ENCODE measurements around the gene SERPINB1.

DNA sequence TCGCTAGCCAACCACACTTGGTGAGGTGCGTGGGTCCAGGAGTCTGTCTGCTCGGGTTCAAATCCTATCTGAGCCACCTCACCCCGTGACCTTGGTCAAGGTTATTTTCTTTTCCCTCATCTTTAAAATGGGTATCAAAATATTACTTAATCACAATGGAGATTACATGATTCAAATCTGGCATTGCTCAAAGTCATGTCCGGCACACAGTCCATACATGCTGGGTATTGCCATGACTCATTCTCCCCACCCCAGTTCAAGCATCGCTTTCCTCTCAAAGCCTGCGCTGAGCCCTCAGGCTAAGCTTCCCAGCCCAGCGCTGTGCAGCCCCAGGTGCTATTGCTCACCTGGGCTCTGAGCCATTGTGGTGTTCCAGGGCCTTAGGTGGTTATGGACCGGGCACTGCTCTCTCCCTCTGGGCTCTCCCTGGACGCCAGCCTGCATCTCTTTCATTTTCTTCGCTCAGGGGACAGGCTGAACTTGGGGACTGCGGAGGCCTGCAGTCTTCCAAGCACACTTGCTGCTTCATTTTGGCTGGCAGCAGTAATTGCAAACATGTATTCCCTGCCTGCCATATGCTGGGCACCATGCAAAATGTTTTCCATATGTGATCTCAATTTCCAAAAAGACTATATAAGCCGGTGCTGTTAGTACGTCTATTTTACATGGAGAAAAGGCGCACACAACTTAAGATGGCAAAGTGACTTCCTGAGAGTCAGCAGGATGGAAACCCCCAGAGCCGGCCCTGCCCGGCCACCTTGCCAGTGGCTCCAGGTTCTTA is 49.1 kb downstream of the SERPINB1 start:
- TF ChIP-seq CTCF (IDR thresholded peaks at IDR 0.05): no peak
- no peak for TF ChIP-seq POLR2A (IDR thresholded peaks at IDR 0.05)
- TF ChIP-seq POLR2AphosphoS5 (IDR thresholded peaks at IDR 0.05): no peak
